GM18507 (cell line): ENCODE measurements around the gene ARID1B.
A peak's percentile ranks its signal among the peaks of the same experiment; 100 is the strongest.

Source experiments
- DNase-seq: peaks from one replicate; pipeline ENCODE4 v3.0.0; 2011; ENCODE audit warnings: low read depth; ENCODE audit not compliant: insufficient read length; ENCODE audit errors: extremely low spot score
- FAIRE-seq: peaks from 2 replicates; lab custom pipeline; 2011; peaks lifted over from hg19 to GRCh38; lab: Jason Lieb, UNC

ARID1B gene

DNA sequence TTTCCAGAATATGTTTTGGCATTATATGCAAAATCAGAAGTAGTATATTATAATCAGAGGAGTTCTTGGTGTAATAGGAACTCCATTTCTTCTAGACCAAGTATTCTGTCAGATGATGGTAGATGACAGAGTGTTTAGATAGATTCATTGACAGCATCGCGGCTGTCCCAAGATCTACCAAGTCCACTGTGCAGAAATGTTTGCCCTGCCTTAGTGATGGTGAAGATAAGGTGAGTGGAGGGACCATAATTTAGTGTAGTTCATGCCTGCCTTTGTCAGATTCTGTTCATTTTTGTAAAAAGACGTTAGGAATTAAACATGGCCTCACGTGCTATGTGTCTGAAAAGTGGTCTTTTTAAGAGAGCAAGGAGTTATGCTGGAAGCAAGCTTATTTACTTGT is 270.1 kb downstream of the ARID1B start:
- FAIRE-seq (no peak), DNase-seq (no peak)

GRCh38 chr6:157047951-157048350 is 270.8 kb downstream of the ARID1B start:
- no peak for DNase-seq
- FAIRE-seq, result no peak

DNA sequence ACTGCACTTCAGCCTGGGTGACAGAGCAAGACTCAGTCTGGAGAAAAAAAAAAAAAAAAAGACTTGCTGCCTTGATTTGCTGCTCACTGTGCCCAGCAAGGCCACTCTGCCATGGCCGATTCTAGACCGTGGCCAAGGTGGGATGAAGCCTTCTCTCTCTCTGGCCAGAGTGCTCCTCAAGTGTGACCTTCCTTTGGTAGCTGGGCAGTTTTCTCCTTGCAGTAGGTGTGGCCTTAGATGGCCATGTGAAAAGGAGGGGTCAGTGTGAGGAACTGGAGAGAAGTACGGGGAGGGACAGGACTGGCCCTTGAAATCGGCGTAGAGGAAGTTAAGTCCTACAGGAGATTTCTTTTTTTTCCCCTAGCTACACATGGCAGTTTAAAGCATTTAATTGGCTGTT is 272.0 kb downstream of the ARID1B start:
- FAIRE-seq, result no peak
- DNase-seq, result no peak

DNA sequence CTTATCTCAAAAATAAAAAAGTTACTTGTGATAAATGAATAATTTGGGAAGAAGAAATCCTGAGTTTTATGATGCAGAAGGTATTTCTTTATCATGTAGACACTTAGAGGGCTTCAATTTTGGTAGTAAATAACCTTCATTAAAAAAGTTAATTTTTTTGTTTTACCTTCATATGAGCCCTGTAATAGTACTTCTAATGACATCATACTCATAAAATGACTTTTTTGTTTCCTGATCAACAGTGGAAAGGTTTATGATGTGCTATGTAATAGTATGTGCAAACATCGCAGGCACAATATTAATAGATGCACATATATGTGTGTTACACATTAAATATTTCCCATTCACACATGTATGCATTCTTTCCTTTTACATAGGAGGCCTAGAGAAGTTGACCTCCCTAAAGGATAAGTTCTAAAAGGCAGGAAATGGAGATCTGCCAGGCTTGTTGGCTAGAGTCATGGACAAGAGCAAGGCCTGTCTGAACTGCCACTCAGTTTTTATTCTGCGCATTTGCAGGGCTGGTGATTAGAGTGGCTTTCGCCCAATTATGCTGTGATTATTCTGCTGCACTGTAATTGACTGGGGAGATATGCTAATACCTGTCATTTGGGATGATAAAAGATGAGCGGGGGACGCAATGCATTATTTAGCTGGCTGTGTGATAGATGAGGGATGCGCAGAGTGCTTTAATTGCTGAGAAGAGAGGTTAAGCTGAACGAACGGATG is 273.5 kb downstream of the ARID1B start:
- no peak for FAIRE-seq

DNA sequence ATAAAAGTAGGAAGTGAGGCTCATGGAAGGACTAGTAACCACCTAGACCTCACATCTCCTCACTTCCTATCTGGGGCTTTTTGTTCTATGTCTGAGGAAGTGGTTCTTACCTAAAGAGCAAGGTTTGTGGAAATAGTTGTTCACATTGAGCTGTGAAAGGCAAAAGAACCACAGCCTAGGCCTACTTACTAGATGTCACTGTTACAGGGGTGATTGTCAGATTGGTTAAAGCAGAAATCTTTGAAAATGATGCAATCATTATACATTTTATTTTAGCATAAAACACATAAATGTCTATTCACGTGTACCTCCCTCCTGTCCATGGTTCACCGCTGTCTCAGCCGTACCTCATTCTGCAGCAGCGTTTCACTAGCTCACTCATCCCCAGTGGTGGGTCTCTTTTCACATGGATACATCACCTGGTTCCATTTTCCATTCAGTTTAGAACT is 277.4 kb downstream of the ARID1B start:
- peak; percentile 62 for FAIRE-seq
- no peak for DNase-seq

More for the DNA sequence above, 273.5 kb downstream of the ARID1B start:
- DNase-seq, result no peak

GRCh38 chr6:157055863-157056262 is 278.7 kb downstream of the ARID1B start:
- DNase-seq (no peak), FAIRE-seq (no peak)

DNA sequence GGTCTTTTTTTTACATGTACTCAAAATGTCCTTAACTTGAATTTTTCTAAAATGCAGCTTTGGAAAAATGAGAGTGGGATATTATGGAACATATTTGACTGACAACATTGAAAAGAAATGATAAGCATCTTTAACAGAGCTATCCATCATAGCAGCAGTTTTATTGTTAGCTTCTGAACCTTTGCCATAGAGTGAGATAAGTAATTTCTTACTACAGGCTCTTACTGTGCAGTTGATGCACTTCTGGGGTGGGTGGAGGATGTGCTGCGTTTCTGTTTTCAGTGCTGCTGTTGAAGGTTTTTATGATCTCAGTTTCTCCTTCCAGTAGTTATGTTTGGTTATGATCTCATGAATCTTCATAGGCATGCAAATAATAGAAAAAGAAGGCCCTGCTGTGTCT is 279.1 kb downstream of the ARID1B start:
- FAIRE-seq (no peak), DNase-seq (no peak)

- FAIRE-seq, result no peak
- no peak for DNase-seq
Measured at GRCh38 chr6:157058574-157058973, 281.4 kb downstream of the ARID1B start.

- FAIRE-seq, result no peak
- no peak for DNase-seq
Measured at GRCh38 chr6:157059781-157060180, 282.6 kb downstream of the ARID1B start.

- DNase-seq, result no peak
- FAIRE-seq, result no peak
Measured at GRCh38 chr6:157060440-157060952, 283.3 kb downstream of the ARID1B start.

DNA sequence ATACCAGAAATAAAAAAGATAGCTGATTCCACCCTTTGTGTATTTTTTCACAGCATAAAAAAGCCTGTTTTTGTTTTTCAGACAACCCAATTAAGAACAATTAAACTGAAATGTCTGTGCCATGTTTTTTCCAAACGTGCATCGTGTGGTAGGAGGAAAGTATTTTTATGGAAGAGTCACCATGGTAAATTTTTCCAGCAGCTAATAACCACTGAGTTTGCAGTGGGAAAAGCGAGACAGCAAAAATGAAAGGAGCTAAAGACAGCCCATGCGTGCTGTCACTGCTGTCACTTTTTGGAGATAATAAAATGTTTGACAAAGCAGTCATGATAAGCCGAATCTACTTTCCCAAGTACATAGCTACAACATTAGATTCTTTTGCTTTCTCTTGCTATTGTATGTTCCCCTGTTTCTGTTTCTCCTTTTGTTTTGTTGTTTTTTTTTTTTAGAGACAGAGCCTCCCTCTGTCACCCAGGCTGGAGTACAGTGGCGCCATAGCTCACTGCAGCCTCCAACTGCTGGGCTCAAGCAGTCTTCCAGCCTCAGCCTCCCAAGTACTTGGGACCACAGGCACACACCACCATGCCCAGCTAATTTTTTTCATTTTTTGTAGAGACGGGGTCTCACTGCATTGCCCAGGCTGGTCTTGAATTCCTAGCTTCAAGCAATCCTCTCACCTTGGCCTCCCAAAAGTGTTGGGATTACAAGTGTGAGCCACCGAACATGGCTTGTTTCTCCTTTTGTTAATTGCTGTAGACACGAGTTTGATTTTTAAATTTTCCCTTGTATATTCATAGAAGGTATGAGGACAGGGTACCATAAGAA is 284.8 kb downstream of the ARID1B start:
- no peak for FAIRE-seq

DNA sequence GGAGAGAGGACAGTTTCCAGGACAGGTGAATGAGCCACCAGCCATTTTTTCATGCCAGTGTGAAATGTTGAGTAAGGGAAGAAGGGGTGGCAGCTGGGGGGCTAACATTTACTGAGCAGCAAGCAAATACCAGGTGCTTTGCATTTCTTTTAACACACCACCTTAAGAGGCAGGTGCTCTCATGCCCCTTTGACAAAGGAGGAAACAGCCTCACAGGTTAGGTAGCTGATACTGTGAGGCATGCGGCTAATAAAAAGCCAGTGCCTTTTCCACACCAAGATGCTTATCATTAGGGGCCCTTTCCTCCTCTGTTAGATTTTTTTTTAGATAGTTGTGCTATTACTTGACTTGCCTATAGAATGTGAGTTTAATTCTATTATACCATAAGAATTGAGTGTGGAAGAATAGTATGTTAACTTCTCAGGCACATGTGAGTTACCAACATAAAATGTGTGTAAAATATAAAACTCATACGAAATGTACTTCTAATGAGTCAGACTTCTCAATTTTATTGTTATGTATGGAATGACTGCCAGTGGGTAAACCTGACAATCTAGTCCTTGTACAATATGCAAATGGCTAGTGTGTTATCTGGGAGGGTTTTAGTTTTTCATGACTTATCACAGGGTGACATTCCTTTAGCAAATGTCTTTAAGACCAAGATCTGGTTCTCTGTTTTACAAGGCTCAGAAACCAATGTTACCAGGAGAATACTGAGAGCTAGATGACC is 286.2 kb downstream of the ARID1B start:
- no peak for FAIRE-seq
- DNase-seq, result no peak

More for the DNA sequence above, 284.8 kb downstream of the ARID1B start:
- DNase-seq, result no peak

DNA sequence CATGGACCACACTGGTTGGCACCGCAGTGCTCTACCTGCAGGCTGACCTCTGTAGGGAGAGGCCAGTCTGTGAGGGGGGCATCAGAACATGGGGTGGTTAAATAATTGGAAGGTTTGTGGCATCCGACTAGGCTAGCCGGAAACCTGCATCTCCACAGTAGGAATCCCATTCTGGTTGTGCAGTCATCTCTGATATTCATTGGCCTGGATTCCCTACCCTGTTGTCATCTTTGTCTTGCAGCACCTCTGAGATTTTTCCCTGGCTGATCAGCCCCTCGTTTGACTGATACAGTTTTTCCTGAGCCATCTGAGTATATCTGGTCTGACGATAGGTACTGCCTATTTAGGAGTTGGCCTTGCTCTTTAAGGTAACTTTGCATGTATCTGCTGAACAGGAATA is 286.7 kb downstream of the ARID1B start:
- DNase-seq (no peak), FAIRE-seq (no peak)

DNA sequence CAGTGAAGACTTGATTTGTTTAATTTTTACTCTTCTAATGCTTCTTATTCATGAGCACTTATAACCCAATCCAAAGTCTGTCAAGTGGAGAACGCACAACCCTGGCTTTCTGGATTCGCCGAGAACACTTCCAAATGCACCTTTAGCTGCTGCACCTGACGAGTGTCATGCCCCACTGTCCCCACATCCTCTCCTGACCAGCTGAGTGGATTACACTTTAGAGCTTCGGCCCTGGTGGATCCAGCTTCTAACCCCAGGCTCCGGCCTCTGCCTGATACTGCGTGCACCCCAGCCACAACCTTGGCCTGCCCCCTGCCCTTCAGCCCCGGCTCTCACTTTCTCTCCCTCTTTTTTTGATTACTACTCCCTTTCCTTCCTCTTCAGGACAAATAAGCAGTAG is 287.3 kb downstream of the ARID1B start:
- FAIRE-seq (no peak), DNase-seq (no peak)

GRCh38 chr6:157065366-157065765 is 288.2 kb downstream of the ARID1B start:
- FAIRE-seq (no peak), DNase-seq (no peak)

DNA sequence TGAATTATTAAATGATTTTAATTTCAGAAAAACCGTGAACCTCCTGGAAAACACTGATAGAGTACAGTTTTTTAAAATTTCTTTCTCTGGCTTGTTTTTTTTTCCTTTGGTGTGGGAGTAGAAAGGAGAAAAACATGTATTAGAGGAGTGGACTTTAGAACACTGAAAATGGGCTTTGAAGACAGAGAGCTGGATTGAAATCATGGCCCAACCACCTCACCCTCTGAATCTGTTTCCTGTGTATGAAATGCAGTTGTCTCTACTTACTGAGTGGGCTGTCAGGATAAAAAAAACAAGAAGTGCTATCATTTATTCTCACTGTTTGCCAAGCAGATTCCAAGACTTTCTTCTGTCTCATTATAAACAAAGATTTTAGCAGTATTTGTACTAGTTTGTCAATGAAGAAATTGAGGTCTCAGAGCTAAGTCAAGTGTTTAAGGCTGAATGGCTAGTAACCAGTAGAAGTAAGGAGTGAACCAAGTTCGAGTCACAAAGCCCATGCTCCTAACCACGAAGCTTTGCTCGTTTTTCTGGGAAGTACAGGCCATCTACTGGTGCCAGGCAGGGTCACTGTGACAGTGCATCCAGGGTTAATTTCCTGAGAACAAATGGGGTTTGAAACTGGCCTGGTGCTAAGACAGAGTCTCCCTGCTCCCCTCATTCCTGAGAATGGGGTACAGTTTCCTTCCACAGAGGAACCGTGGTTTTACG is 289.8 kb downstream of the ARID1B start:
- DNase-seq, result no peak
- no peak for FAIRE-seq

DNA sequence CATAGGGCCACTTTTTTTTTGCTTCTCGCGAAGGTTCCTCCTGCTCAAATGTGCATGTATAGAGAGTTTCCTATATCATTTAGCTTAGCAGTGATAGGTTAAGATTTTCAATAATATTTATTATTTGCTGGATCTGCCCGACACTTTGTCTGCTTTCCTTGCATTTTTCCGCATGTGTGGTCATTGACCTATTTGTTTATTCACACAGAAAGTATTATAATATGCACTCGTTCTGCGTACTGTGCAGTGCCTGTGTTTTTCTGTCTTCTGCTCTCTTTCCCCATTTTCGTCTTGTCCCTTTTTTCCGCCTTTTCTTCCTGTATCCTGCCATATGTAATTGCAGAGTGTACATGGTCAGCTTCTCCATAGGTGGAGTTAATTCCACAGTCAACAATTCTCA is 290.3 kb downstream of the ARID1B start:
- no peak for FAIRE-seq
- no peak for DNase-seq

- DNase-seq (peak; percentile 28), FAIRE-seq (peak; percentile 96)
Measured at GRCh38 chr6:157068691-157069324, 291.6 kb downstream of the ARID1B start.

DNA sequence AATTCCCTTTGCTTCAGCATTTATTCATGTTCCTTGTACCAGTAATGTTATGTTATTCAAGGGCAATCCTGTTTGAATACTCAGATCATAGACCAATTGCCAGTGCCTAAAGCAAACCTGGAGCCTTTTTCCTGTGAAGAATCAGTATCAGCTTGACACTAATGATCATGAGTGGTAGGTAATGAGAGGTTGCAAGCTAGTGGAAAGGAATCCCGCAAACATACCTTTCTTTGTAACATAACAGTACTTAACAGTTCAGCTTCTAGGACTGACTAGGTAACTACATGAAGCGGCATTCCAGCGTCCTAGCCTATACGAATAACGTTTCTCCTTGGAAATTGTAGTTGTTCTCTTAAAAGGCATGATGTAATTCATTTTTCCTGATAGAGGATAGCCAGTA is 292.4 kb downstream of the ARID1B start:
- FAIRE-seq, result no peak
- DNase-seq, result no peak
